ENCODE measurements around the gene ANKS4B. TPM values are rescaled to one million over a fixed set of nuclear protein-coding genes. Genes with fewer than 3 reads are reported as not detected.
"Not testable (repeated sequence)": the region's sequence is repeated elsewhere in the genome, so short reads cannot be mapped to it uniquely, and the experiment has no call there.

Gene ANKS4B
- total RNA-seq, 1 donor from 2014 or later = under 0.01 TPM

DNA sequence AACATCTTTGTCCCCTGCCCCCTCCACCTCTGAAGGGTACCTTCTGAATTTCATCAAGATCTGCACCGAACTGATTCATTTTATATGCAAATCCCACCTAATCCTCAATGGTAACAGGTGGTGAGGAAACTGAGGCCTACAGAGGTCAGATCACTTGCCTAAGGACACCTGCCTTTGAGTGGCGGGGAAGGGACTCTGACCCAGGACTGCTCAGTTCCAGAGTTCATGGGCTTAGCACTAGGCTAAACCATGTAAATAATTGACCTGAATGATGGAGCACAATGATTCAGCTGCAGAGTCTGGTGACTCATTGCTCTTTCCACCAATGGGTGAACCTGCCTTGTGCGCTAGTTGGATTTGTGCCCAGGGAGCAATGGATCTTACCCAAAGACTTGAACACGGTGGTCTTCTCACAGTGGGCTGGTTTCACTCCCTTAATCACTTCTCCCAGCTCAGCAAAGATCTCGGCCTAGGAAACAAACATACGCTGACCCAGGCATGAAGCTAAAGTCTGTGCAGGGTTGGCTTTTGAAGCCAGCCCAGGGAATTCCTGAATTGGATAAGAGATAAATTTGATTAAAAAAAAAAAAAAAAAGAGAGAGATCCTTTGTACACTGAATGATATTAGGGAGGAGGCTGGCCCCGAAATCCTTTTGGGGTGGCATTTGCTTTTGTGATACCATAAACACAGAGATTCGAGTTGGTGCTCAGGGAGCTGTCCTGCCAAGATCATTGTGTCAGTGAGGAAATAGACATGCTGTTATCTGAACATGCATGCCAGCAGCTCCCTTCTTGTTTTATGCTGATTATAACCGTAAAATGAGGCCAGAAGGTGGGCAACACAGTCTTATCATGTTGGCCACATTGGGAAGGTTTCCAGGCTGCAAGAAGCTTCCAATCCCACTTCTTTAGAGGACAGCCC is 27.6 kb downstream of the ANKS4B start:
- FAIRE-seq (no peak), DNase-seq (ENCODE audit: low spot score in 2 of 2) (no peak)

DNA sequence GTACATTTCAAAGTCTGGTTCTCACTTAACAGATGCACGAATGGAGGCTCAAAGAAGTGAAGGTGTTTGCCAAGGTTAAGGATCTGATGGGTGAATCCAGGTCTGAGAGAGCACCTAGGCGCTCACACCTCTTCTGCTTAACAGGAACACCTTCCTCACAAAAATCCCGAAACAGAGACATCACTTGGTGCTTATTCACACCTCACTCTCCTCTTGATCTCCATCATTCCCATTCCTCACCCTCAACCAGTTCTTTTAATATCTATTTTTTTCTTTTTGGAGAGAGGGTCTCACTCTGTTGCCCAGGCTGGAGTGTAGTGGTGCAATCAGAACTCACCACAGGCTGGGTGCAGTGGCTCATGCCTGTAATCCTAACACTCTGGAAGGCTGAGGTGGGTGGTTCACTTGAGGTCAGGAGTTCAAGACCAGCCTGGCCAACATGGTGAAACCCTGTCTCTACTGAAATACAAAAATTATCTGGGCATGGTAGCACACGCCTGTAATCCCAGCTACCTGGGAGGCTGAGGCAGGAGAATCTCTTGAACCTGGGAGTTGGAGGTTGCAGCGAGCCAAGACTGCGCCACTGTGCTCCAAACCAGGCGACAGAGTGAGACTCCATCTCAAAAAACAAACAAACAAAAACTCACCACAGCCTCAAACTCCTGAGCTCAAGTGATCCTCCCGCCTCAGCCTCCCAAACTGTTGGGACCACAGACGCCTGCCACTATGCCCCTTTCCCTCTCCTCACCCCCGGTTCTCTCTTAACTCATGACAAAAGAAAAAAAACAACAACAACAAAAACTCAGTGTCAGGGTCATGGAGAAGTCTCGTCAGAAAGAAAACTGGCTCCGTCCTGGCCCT is 29.5 kb downstream of the ANKS4B start:
- DNase-seq (ENCODE audit: low spot score in 2 of 2) (no peak), FAIRE-seq (no peak)

DNA sequence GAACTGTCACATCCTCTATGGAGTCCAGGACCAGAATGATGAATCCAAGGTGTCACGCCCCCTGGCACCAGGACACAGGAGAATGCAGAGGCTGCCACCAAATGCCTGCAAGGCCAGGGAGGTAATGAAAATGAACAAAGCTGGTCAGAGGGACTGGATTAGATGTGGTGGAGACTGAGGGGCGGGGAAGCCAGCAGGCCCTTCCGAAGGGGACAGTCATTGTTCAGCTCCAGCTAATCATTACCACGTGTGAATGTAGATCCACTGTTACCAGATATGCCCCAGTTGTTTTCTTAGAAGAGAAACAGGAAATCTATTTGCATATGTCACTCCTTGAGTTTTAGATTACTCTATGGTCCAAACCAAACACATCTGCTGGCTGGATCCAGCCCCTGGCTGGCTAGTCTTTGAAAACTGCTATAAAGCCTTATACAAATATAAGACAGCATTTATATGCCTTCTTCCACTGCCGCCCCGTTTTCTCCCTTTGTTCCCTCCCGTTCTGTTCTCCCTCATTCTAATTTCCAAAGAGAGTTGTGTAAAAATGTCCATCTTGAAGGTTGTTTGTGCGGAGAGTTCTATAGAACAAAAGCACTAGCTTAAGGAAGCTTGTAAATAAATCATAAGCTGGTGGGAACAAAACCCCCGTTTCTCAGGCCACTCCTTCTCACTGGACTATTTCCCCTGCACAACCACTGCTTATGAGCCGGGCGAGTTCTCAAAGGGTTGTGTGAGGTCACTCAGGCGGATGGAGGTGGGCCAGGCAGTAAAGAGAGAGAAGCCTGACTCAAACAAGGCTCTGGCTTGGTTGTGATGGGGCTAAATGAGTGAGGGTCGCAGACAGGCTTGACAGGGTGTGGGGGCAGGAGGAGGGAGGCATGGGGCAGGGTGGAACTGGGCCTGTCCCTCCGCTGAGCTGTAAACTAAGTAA is 30.4 kb downstream of the ANKS4B start:
- no peak for FAIRE-seq
- no peak for DNase-seq (ENCODE audit: low spot score in 2 of 2)

DNA sequence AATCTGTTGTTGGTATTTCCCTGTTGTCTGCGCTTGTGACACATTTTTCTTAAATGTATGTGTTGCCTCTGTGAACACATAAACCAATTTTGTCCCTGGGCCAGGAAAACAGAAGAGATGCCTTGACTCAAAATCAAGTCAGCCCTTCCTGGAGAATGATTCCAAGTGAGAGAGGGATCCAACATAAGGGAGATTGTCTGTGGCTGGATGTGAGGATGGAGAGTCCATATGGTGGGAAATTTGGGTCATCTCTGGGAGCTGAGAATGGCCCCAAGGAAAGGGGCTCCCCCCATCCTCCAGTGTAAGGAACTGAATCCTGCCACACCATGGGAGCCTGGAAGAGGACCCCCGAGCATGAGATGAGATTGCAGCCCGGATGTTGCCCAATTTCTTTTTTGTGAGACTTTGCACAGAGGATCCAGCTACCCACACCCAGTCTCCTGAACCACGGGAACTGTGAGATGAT is 31.1 kb downstream of the ANKS4B start:
- FAIRE-seq (no peak), DNase-seq (ENCODE audit: low spot score in 2 of 2) (no peak)

DNA sequence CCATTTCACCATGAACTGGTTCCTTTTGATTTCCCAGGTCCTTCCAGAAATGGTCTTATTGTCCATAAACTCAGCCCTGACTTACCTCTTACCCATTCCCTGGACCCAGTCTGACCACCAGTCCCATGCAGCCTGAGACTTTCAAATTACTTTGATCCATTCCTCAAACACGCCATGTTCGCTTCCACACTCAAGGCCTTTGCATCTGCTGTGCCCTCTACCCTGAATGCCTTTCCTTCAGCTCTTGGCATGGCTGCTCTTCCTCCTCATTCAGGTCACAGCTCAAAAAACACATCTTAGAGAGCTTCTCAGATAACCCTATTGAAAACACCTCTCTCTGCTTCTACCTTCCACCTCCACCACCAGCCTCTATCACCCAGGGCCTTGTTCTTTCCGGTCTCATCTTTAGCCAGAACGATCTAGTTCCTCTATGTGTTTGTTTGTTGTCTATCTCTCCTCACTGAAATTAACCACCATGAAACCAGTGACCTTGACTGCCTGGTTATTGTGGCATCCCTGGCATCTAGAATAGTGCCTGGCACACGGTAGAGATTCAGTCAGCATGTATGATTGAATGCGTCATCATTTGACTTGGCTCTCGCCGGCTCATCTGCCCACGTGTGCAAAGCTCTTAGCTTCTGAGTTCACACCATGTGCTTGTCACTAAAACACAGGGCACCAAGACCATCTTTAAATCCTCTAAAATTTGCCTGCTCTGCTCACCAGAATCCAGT is 31.8 kb downstream of the ANKS4B start:
- no peak for FAIRE-seq

DNA sequence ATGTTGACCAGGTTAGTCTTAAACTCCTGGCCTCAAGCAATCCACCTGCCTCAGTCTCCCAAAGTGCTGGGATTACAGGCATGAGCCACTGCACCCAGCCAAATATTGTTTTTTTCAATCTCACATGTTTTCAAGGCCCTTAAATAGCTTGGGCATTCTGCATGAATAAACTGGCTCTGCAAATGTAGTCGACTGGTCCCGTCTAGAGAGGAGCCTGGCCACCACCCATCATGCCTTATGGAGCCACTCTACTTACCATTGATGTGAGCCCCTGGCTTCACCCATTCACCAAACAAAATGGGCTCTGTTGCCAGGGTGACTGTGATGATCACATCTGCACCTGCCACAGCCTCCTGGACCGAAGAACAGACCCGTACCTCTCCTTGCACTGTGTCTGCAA is 33.8 kb downstream of the ANKS4B start:
- FAIRE-seq (no peak), DNase-seq (ENCODE audit: low spot score in 2 of 2) (no peak)

More for the DNA sequence above, 31.8 kb downstream of the ANKS4B start:
- DNase-seq (ENCODE audit: low spot score in 2 of 2) = no peak

DNA sequence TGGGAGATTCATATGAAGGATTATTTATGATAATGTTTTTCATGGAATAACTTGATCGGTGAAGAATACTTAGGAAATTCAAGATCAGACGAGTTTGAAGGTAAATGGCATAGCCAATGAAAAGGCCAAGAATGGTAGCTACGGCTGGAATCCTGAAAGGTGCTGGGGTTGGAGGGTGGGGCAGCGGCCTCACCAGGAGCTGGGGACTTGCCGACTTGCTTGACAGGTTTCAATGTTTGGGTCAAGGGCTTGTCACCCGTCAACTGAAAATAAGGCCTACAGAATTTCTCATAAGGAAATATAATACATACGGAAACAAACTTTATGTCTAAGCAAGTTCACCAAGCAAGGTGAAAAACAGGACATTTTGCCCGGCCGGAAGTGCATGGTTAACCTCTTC is 34.7 kb downstream of the ANKS4B start:
- FAIRE-seq (no peak), DNase-seq (ENCODE audit: low spot score in 2 of 2) (no peak)

DNA sequence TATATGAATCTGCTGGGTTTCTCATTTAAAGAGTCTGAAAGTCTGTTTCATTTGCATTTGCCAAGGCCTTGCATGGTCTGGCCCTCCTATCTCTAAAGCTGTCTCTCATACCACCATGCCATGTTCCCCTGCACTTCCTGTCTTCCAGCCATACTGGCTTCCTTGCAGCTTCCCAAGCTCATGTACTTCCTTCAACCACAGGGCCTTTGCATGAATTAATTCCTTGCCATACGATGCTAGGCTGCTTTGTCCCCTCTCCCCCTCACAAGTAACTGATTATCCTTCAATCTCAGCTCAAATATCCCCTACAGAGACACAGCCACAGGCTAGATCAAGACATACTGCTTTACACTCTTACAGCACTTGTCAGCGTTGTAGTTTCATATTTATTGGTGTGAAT is 38.8 kb downstream of the ANKS4B start:
- no peak for DNase-seq (ENCODE audit: low spot score in 2 of 2)
- no peak for FAIRE-seq

DNA sequence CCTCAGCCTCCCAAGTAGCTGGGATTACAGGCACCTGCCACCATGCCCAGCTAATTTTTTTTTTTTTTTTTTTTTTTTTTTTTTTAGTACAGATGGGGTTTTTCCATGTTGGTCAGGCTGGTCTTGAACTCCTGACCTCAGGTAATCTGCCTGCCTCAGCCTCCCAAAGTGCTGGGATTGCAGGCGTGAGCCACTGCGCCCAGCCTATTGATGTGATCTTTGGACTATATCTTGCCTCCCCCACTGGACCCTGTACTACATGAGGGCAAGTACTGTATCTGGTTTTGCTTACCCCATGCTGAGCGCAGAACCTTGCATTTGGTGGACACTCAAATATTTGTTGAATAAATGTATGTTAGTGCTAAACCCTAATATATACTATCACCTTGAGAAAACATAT is 39.3 kb downstream of the ANKS4B start:
- DNase-seq (ENCODE audit: low spot score in 2 of 2); FAIRE-seq: not testable (repeated sequence)

DNA sequence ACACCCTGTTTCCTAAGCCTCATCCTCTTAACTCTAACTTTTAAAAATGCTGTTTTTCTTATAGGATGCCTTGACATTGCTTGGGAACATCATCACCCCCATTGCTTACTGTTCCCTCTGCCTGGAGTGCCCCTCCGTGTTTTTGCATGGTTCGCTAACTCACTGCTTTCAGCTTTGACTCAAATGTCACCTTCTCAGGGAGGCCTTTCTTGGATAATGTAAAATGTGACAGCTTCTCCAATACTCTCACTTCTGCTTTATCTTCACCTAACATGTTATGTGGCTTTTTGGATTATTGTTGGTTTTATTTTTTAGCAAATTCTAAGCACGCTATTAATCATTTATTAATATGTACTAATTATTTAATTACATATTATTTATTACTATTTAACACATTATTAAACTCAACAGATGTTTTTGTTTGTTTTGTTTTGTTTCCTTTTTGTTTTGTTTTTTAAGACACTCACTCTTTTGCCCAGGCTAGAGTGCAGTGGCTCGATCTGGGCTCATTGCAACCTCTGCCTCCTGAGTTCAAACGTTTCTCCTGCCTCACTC is 40.8 kb downstream of the ANKS4B start:
- FAIRE-seq = no peak

DNA sequence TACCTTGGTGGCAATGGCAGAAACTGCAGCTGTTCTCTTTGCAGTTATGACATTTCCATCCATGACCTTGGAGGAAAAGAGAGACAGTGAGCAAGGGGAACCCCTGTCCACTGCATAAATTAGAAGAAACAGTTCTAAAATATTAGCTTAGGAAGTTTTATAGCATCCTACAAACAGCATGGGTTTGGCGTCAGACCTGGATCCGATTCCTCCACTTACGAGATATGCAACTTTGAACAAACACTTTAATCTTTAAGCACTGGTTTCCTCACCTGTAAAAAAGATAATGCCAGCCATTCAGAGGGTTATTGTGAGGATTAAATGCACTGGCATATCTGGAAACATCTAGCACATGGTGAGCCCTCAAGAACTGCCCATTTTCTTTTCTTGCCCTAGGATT is 42.0 kb downstream of the ANKS4B start:
- DNase-seq (ENCODE audit: low spot score in 2 of 2) (no peak), FAIRE-seq (no peak)

More for the DNA sequence above, 40.8 kb downstream of the ANKS4B start:
- no peak for DNase-seq (ENCODE audit: low spot score in 2 of 2)

DNA sequence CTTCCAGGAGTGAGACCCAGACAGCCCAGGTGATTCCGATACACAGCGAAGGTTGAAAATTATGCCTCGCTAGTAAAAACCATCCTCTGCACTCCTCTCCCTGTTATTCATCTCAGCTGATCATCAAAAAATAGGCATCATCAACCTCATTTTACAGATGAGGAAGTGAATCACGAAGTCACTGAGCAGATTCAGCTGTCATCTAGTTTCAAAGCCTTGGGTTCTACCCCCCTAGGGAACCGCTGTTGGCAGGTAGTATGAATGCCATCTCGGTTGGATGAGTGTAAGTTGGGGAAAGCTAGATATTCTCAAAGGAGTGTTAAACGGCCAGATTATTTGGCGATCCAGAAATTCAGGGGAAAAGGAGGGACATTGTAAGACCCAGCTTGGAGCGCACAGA is 42.6 kb downstream of the ANKS4B start:
- no peak for DNase-seq (ENCODE audit: low spot score in 2 of 2)
- no peak for FAIRE-seq

DNA sequence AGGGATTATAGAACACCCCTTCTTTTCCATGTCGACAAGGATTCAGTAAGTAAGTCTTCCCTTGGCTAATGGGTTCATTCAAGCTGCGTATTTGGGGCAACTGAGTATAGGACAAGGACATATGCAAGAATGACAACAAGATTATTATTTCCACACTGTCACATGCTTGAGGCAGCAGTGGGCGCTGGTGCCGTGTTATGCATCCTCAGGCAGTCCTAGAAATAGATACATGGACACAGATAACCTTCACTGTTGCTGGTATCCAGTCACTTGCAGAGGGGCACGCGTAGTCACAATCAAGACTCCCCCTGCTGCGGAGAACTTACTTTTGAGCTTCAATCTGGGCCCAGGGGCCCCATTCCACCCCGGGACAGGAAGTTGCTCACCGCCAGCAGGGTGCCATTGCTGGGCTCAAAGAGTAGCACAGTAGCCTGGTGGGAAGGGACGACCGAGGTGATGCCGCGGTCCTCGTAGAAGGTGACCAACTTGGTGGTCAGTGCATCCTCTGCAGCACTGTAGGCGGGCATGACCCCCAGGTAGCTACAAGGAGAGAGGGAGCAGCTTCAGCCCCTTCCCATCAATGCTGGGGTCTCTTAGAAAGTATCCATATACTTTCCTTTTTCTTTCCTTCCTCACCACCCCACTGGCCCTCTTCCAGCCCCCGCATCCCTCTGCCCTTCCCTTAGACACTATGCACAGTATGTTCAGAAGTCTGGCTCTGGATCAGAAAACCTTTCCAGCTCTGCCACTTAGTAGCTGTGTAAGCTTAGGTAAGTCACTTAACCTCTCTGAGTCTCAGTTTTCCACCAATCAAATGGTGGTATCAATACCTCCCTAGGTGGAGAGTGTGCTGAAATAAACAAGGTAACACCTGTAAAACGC is 43.8 kb downstream of the ANKS4B start:
- no peak for DNase-seq (ENCODE audit: low spot score in 2 of 2)
- no peak for FAIRE-seq

DNA sequence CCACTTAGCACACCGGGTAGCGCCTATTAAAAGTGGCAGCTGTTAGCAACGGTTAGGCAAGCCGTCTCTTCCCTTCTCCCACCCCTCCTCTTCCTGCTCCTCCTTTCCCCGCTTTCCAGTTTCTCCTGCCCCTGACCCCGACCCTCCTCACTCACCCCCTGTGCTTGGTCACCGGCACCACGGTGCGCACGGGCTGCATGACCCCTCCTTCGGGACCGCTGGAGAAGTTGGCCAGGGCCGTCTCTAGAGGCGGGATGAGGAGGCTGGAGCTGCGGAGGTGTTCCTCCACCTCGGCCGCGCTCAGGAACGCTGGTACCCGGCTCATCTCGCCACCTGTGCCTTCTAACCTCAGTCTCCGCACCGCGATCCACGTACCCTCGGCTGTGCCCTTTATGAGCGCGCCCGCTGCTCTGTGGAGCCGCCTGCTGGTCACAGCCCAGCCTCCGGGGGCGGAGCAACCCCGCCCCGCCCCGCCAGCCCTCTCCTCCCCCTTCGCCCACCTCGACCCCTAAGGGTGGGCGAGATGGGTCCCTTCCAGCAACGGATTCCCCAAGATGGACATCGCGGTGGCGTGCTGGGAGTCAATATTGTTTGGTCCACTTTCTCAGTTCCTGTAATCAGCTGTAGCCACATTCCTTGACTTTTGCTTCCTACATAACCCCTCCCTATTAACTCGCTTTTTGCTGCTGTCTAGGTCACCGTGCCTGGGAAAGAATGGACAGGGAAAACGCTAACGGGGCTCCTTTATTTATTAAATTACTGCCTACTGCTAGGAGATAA is 44.6 kb downstream of the ANKS4B start, which contains the start of gene CRYM:
CRYM (minus strand) TSS at position 364 of the 780 bp plus-strand sequence; CDS start at position 325, 39 bp downstream.
- peak in 1 of 2 donors; percentile 61 for DNase-seq (ENCODE audit: low spot score in 2 of 2)
- FAIRE-seq = no peak

DNA sequence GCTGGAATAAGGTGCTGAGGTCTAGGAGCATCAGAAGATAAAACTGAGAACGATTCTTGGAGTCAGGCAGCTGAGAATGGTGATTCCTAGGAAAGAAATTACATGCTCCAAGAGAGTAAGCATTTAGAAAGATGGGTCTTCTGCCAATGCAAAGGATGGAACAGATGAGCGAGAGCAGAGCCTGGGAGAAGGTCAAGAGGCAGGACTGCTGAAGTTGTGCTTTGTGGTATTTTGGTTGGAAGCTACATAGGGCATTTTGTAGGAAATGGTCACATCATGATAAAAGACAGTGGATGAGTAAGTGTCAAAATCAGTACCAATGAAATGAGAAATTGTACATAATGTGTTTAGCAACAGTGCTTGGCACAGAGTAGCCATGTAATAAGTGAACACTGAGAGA is 46.0 kb downstream of the ANKS4B start:
- DNase-seq (ENCODE audit: low spot score in 2 of 2) (no peak), FAIRE-seq (no peak)

DNA sequence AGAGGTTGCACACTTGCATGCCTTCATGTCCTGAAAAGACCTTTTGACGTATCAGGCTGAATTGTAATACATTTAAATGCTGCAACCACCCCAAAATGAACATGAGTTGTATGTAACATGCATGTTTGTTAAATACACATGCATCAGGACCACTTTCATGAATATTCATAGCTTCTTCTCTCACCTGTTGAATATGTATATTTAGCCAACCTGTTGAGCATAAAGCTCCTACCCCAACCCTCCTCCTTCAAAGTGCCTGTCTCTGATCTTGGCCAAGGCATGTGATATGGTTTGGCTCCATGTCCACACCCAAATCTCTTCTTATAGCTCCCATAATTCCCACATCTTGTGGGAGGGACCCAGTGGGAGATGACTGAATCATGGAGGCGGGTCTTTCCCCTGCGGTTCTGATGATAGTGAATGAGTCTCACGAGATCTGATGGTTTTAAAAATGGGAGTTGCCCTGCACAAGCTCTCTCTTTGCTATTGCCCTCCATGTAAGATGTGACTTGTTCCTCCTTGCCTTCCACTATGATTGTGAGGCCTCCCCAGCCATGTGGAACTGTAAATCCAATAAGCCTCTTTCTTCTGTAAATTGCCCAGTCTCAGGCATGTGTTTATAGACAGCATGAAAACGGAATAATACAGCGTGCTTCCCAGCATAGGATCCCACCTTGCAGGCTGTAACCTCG is 48.3 kb downstream of the ANKS4B start:
- DNase-seq (ENCODE audit: low spot score in 2 of 2) (no peak), FAIRE-seq (no peak)

All from frontal cortex (tissue), 4 donors.